ENCODE measurements around the gene ZBTB5. TPM values are rescaled to one million over a fixed set of nuclear protein-coding genes. Genes with fewer than 3 reads are reported as not detected.
A peak's percentile ranks its signal among the peaks of the same experiment; 100 is the strongest.

ZBTB5 gene
- total and polyA plus RNA-seq, 2 of the 13 experiments (the other 11 are each of a cell fraction or from before 2014, with no cell fraction given), result 12.5 to 20.5 TPM

DNA sequence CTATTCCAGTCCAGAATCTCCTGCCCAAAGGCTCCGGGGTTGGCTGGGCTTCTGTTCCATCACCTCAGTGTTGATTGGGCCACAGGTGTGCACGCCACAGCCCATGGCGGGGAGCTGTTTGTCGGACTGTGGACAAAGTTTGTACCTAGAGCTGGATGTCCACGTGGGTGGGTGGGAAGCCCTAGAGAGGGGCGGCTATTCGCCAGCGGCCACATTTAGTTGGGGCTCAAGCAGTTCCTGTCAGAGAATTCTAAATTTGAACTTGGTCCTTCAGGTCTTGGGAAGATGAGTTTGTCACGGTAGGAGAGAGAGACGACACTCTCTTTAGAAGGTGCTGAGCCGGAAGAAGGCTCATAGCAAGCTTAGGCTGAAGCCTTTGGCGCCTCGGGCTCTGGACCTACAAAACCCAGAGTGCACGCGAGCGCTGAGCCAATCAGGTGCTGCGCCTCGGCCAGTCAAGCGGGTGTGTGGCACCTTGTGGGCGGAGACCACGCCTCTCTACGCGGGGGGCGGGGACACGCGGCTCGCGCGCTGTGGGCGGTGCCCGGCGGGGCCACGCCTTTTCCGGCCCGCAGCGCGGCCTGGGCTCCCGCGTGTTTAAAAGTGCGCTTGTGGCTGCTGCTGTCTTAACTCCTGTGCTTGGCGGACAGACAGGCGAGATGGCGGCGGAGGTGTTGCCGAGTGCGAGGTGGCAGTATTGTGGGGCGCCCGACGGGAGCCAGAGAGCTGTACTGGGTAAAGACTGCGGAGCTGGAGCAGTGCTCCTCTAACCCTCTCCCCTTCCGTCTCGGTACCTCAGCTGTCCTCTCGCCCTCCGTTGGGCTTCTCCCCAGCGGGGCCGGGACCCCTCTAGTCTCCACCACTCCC, 20.4 kb upstream of the ZBTB5 start, which contains the start of gene POLR1E (continued):
- TF ChIP-seq KIAA2018 (CRISPR knock-in tag; IDR thresholded peaks at IDR 0.05; ENCODE audit: borderline replicate concordance) (no peak), CC2D1A (CRISPR knock-in tag; IDR thresholded peaks at IDR 0.05) (no peak), USF2 (IDR thresholded peaks at IDR 0.05; ENCODE audit: low read depth, low read length) (no peak), USF2 (CRISPR knock-in tag; IDR thresholded peaks at IDR 0.05; ENCODE audit: borderline replicate concordance) (0 out of 2 replicates have a peak, but pooled peaks have one; percentile 38), ZNF619 (CRISPR knock-in tag; IDR thresholded peaks at IDR 0.05) (no peak), KLF6 (CRISPR knock-in tag; IDR thresholded peaks at IDR 0.05) (peak; percentile 66; the same call in 1 of the 2 replicates), ATF2 (CRISPR knock-in tag; IDR thresholded peaks at IDR 0.05) (no peak), TBX3 (IDR thresholded peaks at IDR 0.05; ENCODE audit: borderline replicate concordance) (0 out of 2 replicates have a peak, but pooled peaks have one; percentile 43), RBM22 (optimal IDR thresholded peaks at IDR 0.05; ENCODE audit: low read length) (no peak), ZNF563 (CRISPR knock-in tag; IDR thresholded peaks at IDR 0.05) (0 out of 2 replicates have a peak, but pooled peaks have one; percentile 54), NR2F6 (IDR thresholded peaks at IDR 0.05) (no peak), NR2F6 (CRISPR knock-in tag; IDR thresholded peaks at IDR 0.05) (no peak), ZNF251 (CRISPR knock-in tag; IDR thresholded peaks at IDR 0.05) (no peak), SCMH1 (CRISPR knock-in tag; IDR thresholded peaks at IDR 0.05; ENCODE audit: borderline replicate concordance) (no peak)
- TF ChIP-seq, protein P1, sequence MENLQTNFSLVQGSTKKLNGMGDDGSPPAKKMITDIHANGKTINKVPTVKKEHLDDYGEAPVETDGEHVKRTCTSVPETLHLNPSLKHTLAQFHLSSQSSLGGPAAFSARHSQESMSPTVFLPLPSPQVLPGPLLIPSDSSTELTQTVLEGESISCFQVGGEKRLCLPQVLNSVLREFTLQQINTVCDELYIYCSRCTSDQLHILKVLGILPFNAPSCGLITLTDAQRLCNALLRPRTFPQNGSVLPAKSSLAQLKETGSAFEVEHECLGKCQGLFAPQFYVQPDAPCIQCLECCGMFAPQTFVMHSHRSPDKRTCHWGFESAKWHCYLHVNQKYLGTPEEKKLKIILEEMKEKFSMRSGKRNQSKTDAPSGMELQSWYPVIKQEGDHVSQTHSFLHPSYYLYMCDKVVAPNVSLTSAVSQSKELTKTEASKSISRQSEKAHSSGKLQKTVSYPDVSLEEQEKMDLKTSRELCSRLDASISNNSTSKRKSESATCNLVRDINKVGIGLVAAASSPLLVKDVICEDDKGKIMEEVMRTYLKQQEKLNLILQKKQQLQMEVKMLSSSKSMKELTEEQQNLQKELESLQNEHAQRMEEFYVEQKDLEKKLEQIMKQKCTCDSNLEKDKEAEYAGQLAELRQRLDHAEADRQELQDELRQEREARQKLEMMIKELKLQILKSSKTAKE (CRISPR knock-in tag; IDR thresholded peaks at IDR 0.05; ENCODE audit: borderline replicate concordance), result no peak

All from HepG2 (cell line).